HG03045 (cell line): ENCODE measurements around the gene SLC44A2.

Experiments
- ATAC-seq: cut with Tn5 transposase; IDR thresholded peaks from one replicate; pipeline ENCODE4 v1.9.1; 2021; ENCODE audit warnings: mild to moderate bottlenecking, moderate library complexity; ENCODE audit not compliant: unreplicated experiment

SLC44A2 gene

DNA sequence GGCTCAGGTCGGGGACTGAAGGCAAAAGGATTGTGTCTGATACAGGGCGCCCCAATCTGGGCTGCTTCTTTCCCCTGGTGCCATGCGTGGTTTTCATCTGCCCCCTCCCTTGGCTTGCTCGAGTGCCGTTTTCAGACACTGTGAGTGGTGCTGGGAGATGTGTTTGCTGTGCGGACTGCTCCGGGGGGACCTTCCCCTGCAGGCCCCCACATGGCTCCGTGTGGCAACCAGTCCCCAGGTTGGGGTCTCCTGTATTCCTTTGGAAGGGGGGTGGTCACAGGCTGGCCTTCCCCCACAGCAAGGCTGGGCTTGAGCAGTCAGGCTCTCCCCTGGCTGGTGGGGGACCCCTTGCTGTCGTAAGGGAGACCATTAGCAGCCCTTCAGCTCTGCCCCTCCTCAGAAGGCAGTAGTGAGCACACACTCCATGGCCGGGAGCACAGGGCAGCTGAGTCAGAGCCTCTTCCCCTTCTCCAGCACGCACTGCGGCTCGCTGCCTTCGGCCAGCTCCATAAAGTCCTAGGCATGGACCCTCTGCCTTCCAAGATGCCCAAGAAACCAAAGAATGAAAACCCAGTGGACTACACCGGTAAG is 55.3 kb downstream of the SLC44A2 start:
- ATAC-seq = no peak

DNA sequence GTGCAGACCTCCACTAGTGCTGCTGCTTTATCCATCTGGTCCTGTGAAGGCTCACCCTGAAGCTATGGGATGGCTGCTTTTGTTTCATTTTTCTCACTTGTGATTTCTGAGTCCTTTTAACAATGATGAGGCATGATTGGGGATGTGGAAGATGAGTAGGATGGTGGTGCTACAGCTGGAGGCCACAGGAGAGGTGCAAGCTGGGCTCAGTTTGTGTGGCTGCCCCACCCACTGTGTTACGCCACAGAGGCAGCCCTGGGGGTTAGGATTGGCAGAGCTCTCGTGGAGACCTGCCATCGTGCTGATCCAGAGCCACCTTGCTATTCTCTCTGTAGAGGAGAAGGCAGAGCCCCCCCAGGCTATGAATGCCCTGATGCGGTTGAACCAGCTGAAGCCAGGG is 56.3 kb downstream of the SLC44A2 start:
- ATAC-seq = no peak

DNA sequence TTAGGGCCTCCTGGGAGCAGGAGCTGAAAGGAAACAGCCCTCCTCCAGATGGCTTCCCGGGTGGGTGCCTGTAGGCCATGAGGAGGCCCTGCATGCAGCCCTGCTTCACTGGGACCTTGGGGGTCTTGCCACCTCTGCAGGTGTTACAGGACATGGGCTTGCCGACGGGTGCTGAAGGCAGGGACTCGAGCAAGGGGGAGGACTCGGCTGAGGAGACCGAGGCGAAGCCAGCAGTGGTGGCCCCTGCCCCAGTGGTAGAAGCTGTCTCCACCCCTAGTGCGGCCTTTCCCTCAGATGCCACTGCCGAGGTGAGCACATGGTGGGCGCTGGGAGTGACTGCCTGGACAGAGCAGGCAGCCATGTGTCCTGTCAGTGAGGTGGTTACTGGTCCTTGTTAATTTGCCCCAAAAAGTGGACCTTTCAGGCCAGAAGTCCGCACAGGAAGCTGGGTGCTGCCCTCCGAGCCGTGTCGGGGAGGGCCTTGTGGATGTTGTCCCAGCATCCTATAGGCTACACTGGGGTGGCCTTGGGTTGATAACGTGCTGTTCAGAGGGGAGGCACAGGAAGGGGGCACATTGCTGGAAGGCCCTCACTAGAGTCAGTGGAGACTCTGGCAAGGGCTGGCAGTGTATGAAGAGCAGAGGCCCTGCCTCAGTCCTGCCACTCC is 57.2 kb downstream of the SLC44A2 start:
- no peak for ATAC-seq

- no peak for ATAC-seq
These were observed 57.7 kb downstream of the SLC44A2 start for GRCh38 chr19:10683064-10683426.

DNA sequence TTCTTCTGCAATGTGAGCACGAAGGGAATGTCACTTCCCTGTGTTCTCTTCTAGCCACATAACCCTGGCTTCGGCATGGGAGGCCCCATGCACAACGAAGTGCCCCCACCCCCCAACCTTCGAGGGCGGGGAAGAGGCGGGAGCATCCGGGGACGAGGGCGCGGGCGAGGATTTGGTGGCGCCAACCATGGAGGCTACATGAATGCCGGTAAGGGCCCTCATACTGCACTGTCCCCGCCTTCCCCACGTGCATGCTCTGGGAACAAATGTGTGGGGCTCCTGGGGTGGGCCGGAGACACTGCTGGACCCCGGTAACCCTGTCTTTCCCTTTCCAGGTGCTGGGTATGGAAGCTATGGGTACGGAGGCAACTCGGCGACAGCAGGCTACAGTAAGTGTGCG is 58.2 kb downstream of the SLC44A2 start:
- ATAC-seq = no peak

GRCh38 chr19:10685210-10685609 is 59.9 kb downstream of the SLC44A2 start:
- no peak for ATAC-seq

- no peak for ATAC-seq
These were observed 60.8 kb downstream of the SLC44A2 start for GRCh38 chr19:10686193-10686592.

DNA sequence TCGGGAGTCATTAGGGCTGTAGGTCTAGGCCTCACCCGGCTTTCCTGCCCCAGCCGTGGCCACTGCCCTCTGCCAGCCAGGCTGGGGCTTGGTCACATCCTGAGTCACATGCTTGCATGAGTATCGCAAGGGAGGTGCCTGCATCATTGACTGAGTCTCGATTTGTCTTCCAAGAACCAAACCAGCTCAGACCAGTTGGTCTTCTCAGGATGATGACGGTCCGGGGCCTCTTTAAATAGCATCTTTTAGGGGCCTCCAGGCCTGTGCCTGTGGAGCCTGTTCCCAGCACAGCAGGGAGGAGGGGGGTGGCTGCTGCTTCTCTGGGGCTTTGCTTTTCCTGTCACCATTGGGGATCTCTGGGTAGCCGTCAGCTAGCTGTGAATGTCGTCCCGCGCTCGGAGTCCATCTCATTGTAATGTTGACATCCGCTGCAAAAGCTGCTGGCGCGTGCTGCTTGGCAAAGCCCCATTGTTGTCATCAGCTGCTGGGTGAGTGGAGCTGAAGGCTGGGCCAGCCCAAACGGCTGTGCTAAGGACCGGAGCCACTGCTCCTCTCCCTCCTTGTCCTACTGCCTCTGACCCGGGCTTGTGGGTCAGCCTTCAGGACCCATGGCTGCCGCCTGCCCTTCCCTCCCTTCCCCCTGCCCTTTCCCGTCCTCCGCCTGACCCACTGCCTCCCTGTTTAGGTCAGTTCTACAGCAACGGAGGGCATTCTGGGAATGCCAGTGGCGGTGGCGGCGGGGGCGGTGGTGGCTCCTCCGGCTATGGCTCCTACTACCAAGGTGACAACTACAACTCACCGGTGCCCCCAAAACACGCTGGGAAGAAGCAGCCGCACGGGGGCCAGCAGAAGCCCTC is 61.5 kb downstream of the SLC44A2 start:
- no peak for ATAC-seq

- ATAC-seq = no peak
These were observed 62.4 kb downstream of the SLC44A2 start for GRCh38 chr19:10687518-10688288.

- no peak for ATAC-seq
These were observed 63.4 kb downstream of the SLC44A2 start for GRCh38 chr19:10688545-10689280.

GRCh38 chr19:10690341-10690781 is 65.0 kb downstream of the SLC44A2 start:
- ATAC-seq = no peak

DNA sequence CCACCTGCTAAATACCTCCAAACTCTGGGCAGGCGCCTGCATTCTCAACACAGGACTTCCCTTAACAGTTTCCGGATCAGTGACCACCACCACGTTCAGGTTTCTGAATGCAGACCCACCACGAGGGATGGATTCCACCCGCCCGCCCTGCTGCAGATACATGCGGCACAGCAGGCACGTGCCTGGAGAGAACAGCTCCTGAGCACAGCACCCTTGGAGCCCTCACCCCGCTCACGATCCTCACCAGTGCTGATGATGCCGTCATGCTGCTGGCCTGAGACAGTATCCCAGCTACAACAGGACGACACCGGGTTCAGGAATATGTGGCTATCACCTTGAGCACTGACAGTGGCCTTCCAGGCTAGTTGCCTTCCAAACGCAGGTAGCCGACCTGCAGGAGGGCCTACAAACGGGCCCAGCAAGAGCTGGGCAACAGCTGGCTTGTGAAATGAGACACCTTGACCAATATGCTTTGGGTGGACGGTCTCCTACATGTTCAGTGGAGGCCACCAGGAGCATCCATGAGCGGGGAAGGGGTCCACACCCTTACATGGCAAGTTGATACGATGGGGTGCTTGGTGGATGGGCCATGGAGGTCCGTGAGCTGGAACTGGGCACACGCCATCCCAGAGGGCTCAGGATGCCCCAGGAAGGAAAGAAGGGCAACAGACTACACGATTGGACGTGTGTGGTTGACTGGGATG is 66.0 kb downstream of the SLC44A2 start:
- ATAC-seq = no peak

GRCh38 chr19:10691883-10692282 is 66.5 kb downstream of the SLC44A2 start:
- ATAC-seq = no peak

DNA sequence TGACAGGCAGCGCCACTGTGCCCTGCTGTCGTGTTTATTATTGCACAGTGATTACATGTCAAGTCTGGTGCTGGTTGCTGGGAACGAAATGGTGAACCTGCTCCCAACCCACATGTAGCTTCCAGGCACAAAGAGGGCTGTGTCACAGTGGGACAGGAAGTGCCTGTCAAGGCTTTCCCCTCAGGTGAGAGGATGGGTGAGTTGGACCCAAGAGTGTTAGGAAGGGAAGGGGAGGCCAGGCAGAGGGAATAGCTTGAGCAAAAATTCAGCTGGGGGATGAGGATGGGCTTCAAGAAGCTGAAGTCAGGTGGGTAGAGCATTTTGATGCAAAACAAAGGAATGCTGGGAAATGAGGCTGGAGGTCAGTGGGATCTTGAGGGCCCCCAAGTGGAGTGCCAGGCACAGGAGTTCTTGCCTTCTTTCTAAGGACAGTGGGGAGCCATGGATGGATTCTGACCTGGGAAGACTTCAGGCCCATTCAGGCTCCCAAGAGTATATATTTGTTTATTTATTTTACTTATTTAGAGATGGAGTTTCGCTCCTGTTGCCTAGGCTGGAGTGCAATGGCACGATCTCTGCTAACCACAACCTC is 67.4 kb downstream of the SLC44A2 start:
- no peak for ATAC-seq
